Stimulated activated CD8-positive, alpha-beta memory T cell treated with anti-CD3 and anti-CD28 coated beads, Interleukin-15, amount 100 ng/mL, for 1 hour (primary cell): Measurements from ENCODE around the gene NUBPL.
"Not testable (repeated sequence)": the region's sequence is repeated elsewhere in the genome, so short reads cannot be mapped to it uniquely, and the experiment has no call there.

ENCODE experiments used
- DNase-seq: peaks from one replicate; pipeline ENCODE4 v3.0.0-alpha.2; 2020; ENCODE audit warnings: low read depth

NUBPL gene

GRCh38 chr14:31677630-31678029 is 116.4 kb downstream of the NUBPL start:
- no peak for DNase-seq

- no peak for DNase-seq
These were observed 117.4 kb downstream of the NUBPL start for GRCh38 chr14:31678421-31679249.

- DNase-seq: no peak
These were observed 121.6 kb downstream of the NUBPL start for GRCh38 chr14:31682768-31683167.

GRCh38 chr14:31687726-31688125 is 126.5 kb downstream of the NUBPL start:
- DNase-seq: no peak

- DNase-seq: no peak
These were observed 128.9 kb downstream of the NUBPL start for GRCh38 chr14:31690056-31690455.

GRCh38 chr14:31692376-31692781 is 131.2 kb downstream of the NUBPL start:
- no peak for DNase-seq

- DNase-seq: no peak
These were observed 135.2 kb downstream of the NUBPL start for GRCh38 chr14:31696378-31696777.

- no peak for DNase-seq
These were observed 138.6 kb downstream of the NUBPL start for GRCh38 chr14:31699809-31700208.

GRCh38 chr14:31700282-31701074 is 139.3 kb downstream of the NUBPL start:
- DNase-seq: no peak

GRCh38 chr14:31702130-31702529 is 140.9 kb downstream of the NUBPL start:
- no peak for DNase-seq

GRCh38 chr14:31703056-31703455 is 141.9 kb downstream of the NUBPL start:
- DNase-seq: no peak

GRCh38 chr14:31705731-31706130 is 144.5 kb downstream of the NUBPL start:
- no peak for DNase-seq

- DNase-seq: not testable (repeated sequence)
These were observed 147.5 kb downstream of the NUBPL start for GRCh38 chr14:31708661-31709060.

- no peak for DNase-seq
These were observed 151.3 kb downstream of the NUBPL start for GRCh38 chr14:31712244-31713127.

- no peak for DNase-seq
These were observed 155.0 kb downstream of the NUBPL start for GRCh38 chr14:31716208-31716607.

GRCh38 chr14:31717294-31718085 is 156.3 kb downstream of the NUBPL start:
- DNase-seq: no peak

GRCh38 chr14:31718585-31718984 is 157.4 kb downstream of the NUBPL start:
- no peak for DNase-seq

- DNase-seq: no peak
These were observed 157.8 kb downstream of the NUBPL start for GRCh38 chr14:31718985-31719384.

GRCh38 chr14:31726337-31726736 is 165.1 kb downstream of the NUBPL start:
- DNase-seq: no peak

GRCh38 chr14:31727797-31728196 is 166.6 kb downstream of the NUBPL start:
- DNase-seq: no peak

- DNase-seq: no peak
These were observed 179.5 kb downstream of the NUBPL start for GRCh38 chr14:31740688-31741087.
